Heart left ventricle (tissue), 16 donors: Measurements from ENCODE around the gene A2ML1. TPM values are rescaled to one million over a fixed set of nuclear protein-coding genes. Genes with fewer than 3 reads are reported as not detected.

Source experiments
- ATAC-seq, 4 donors: fragments of 200-7000 bp; cut with Tn5 transposase; one replicate each; pipeline ENCODE4 v1.9.1; 2020 to 2022; ENCODE audit warnings: moderate library complexity in 4 of 4, mild to moderate bottlenecking in 3 of 4, moderate number of reproducible peaks in 1 of 4
- DNase-seq, 5 donors: peaks; one replicate each; pipeline ENCODE4 v3.0.0-alpha.2; 2020
- H3K27ac ChIP-seq, 12 donors: fragments of 200-600 bp; sonication (generic) in 4 of 12; one replicate each; pipeline versions ENCODE4 v1.5.0 to v1.8.0; 2016 to 2022; ENCODE audit warnings: mild to moderate bottlenecking in 2 of 12
- H3K27me3 ChIP-seq, 9 donors: fragments of 200-600 bp; sonication (generic) in 2 of 9; one replicate each; pipeline versions ENCODE4 v1.5.1 to v1.8.0; 2016 to 2022; ENCODE audit warnings: mild to moderate bottlenecking in 3 of 9
- H3K36me3 ChIP-seq, 9 donors: fragments of 200-600 bp; sonication (generic) in 2 of 9; one replicate each; pipeline versions ENCODE4 v1.5.0 to v1.8.0; 2018 to 2022; ENCODE audit warnings: mild to moderate bottlenecking in 2 of 9
- H3K4me1 ChIP-seq, 12 donors: fragments of 200-600 bp; sonication (generic) in 4 of 12; one replicate each; pipeline versions ENCODE4 v1.5.0 to v1.8.0; 2016 to 2022; ENCODE audit warnings: mild to moderate bottlenecking in 3 of 12
- H3K4me3 ChIP-seq, 12 donors: fragments of 200-600 bp; sonication (generic) in 4 of 12; one replicate each; pipeline versions ENCODE4 v1.5.0 to v1.8.0; 2017 to 2022; ENCODE audit warnings: mild to moderate bottlenecking in 9 of 12, moderate library complexity in 4 of 12
- H3K9me3 ChIP-seq, 12 donors: fragments of 200-600 bp; sonication (generic) in 4 of 12; one replicate each; pipeline versions ENCODE4 v1.5.0 to v1.8.0; 2016 to 2022; ENCODE audit warnings: mild to moderate bottlenecking in 1 of 12
- CTCF ChIP-seq, 12 donors: fragments of 200-600 bp; sonication (generic) in 4 of 12; IDR thresholded peaks; one replicate each; pipeline versions ENCODE4 v1.5.0 to v1.8.0; 2018 to 2022; ENCODE audit warnings: antibody characterized with exemption in 12 of 12, mild to moderate bottlenecking in 5 of 12
- POLR2A ChIP-seq, 2 donors: fragments of 450-650 bp; IDR thresholded peaks; one replicate each; pipeline ENCODE4 v1.6.1; 2017; ENCODE audit warnings: antibody characterized with exemption in 2 of 2, mild to moderate bottlenecking in 2 of 2, moderate library complexity in 2 of 2
- WGBS, 4 donors: extraction: QIAGEN DNeasy Blood & Tissue Kit in 2 of 4; methylation state at CpG; one replicate each; pipeline versions ENCODE4 v1.1.5 to v1.1.7; 2013 to 2018; 5-methylcytosine and 5-hydroxymethylcytosine counted together
- intact Hi-C, 10 donors: fragments of 100-400 bp; cut with DNase I; formaldehyde crosslinking; loops; one replicate each; pipeline versions ENCODE4 v1.11.1 to v1.14.2; 2022
- polyA plus RNA-seq, 2 donors: library from polyadenylated mRNA; stranded (reverse); fragments of 200-250 nt; gene quantifications; one replicate each; pipeline ENCODE4 v1.2.3, GENCODE V29; 2013
- total RNA-seq, 9 donors: library from RNA; depleted of rRNA in 2 of 9; stranded (reverse); fragments of >200 nt in 2 of 9; fragmentation: NEBNext Ultra II Directional in 3 of 9; extraction: Animal tissue kit (Norgen Biotek cat#: 25700) in 3 of 9; gene quantifications; one replicate each; pipeline versions ENCODE4 v1.1.0 to v1.2.4, GENCODE V29; 2016 to 2023
- donor health status: ischemic (EF 13 %, LVEDD 7.1; RV severe dilation, severe dysfunction).
- donor health status: healthy with polysubstance abuse.
- donor health status: DM: no; HTN: yes; CAD: no.
- donor health status: DM: no; HTN: no; CAD: no.
- donor health status: ischemic (EF 25% LVEDD 6.9; RV normal size, moderate dysfunction).
- donor health status: ischemic (EF 25% LVEDD 5.7; RV mildly dilated, moderate dysfunction).
- donor health status: healthy.
- donor health status: DM: yes; HTN: yes; CAD: no.
- donor health status: ischemic (EF 35%, LVEDD 5.7; RV mildly dilated, moderate dysfunction).
- donor health status: nonischemic (EF 11% LVEDD 7.7; RV severe dilation, severe dysfunction).
- donor health status: DM: yes; HTN: yes; CAD: no.
- donor health status: PGD.
- donor health status: ischemic (EF 29% LVEDD 5.4; RV normal size, mild dysfunction).
- donor health status: nonischemic (EF 23%, LVEDD 6.1; RV moderate dilation, normal function).

Gene A2ML1
- total and polyA plus RNA-seq, 11 donors, result 0.07 to 0.25 (median 0.08) TPM; not detected in 8

- Histone ChIP-seq H3K27ac (peak overlapping the region in 11 of 12 donors; percentile 5 to 75 (median 50)), H3K4me3 (no peak overlapping the region), H3K4me1 (peaks cover 0 to 19% (median 0%) of the 10 kb centered on the region in 12 donors), H3K36me3 (no peaks in the 10 kb centered on the region), H3K9me3 (no peaks in the 10 kb centered on the region), H3K27me3 (no peaks in the 10 kb centered on the region)
- 87 to 89% (median 88%) methylated on average over 16 of the region's 16 CpGs for WGBS, 4 donors
- TF ChIP-seq CTCF (IDR thresholded peaks at IDR 0.05) (no peak), POLR2A (IDR thresholded peaks at IDR 0.05) (no peak)
- no peak for DNase-seq
- intact Hi-C loops, result loop anchor here in 1 of 10 donors (5.0 kb wide), 1 partner anchor 214 kb away; no protein-coding TSS in a partner anchor
- ATAC-seq, result no peak
These were observed 84.1 kb downstream of the A2ML1 start for GRCh38 chr12:8906266-8907180.

DNA sequence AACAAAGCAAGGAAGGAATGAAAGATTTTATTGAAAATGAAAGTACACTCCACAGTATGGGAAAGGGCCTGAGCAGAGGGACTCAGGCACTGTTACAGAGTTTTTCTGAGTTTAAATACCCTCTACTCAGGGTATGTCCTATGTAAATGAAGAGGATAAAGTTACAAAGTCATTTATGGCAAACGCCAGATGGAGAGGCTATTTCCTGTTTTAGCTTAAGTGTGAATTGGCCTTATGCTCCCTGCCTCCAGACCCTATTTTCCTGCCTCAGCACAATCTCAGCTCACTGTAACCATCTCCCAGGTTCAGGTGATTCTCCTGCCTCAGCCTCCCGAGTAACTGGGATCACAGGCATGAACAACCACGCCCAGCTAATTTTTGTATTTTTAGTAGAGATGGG is 85.1 kb downstream of the A2ML1 start:
- no peak overlapping the region for H3K4me3 ChIP-seq
- intact Hi-C loops, result loop anchor here in 1 of 10 donors (5.0 kb wide), 1 partner anchor 215 kb away; no protein-coding TSS in a partner anchor
- H3K36me3 ChIP-seq, result no peaks in the 10 kb centered on the region
- peaks cover 0 to 26% (median 6%) of the 10 kb centered on the region in 12 donors for H3K4me1 ChIP-seq
- WGBS, 4 donors, result 73 to 78% (median 74%) methylated on average over 3 of the region's 3 CpGs
- H3K27ac ChIP-seq, result peak overlapping the region in 3 of 12 donors; percentile 15 to 75 (median 50)
- TF ChIP-seq CTCF (IDR thresholded peaks at IDR 0.05), result no peak
- TF ChIP-seq POLR2A (IDR thresholded peaks at IDR 0.05), result no peak
- no peak for DNase-seq
- no peak for ATAC-seq
- H3K27me3 ChIP-seq, result no peaks in the 10 kb centered on the region
- no peaks in the 10 kb centered on the region for H3K9me3 ChIP-seq

GRCh38 chr12:8909752-8910151 is 87.3 kb downstream of the A2ML1 start:
- H3K4me1 ChIP-seq, result peaks cover 0 to 29% (median 8%) of the 10 kb centered on the region in 12 donors
- no peaks in the 10 kb centered on the region for H3K9me3 ChIP-seq
- 58 to 66% (median 62%) methylated on average over 5 of the region's 5 CpGs for WGBS, 4 donors
- H3K4me3 ChIP-seq, result no peak overlapping the region
- TF ChIP-seq CTCF (IDR thresholded peaks at IDR 0.05) (no peak), POLR2A (IDR thresholded peaks at IDR 0.05) (no peak)
- intact Hi-C loops, result loop anchor here in 2 of 10 donors (5.0 to 10.0 kb wide), 2 partner anchors 135 to 217 kb away; no protein-coding TSS in a partner anchor
- DNase-seq (no peak), ATAC-seq (no peak)
- no peaks in the 10 kb centered on the region for H3K36me3 ChIP-seq
- H3K27me3 ChIP-seq, result no peaks in the 10 kb centered on the region
- no peak overlapping the region for H3K27ac ChIP-seq

DNA sequence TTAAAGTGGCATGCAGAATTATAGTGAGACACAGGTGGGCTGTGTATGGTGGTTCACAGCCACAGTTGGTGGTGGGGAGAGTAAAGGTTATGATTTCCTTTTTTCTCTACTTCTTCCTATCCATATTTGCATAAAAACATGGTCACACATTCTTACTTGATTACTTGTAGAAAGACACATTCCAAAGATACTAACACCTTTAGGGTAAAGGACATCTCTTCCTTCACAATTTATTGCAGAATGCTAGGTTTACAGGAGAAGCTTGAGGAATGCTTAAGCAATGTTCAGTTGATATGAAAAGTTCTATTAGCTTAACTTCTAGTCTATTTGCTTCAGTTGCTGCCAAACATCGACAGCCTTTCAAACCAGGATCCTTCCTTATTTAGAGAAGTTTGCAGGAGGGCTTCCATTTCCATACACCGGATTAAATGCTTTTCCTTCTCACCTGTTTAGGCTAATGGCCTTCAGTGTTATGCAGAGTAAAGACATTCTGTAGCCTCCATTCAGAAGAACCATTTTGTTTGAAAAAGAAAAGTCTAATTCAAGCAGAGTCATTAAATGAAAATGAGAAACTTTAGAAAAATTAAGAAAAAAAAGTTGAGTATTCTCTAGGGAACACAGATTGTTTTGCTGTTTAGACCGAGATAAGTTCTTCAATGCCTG is 89.3 kb downstream of the A2ML1 start:
- WGBS, 4 donors, result 48 to 57% (median 54%) methylated on average over 3 of the region's 3 CpGs
- no peak for TF ChIP-seq CTCF (IDR thresholded peaks at IDR 0.05)
- TF ChIP-seq POLR2A (IDR thresholded peaks at IDR 0.05), result no peak
- Histone ChIP-seq H3K9me3 (no peaks in the 10 kb centered on the region), H3K36me3 (no peaks in the 10 kb centered on the region), H3K4me3 (no peak overlapping the region), H3K27me3 (no peaks in the 10 kb centered on the region), H3K27ac (peak overlapping the region in 7 of 12 donors; percentile 13 to 92 (median 85)), H3K4me1 (peaks cover 0 to 37% (median 19%) of the 10 kb centered on the region in 12 donors)
- ATAC-seq (no peak), DNase-seq (no peak)
- intact Hi-C loops, result loop anchor here in 2 of 10 donors (2.0 to 10.0 kb wide), 2 partner anchors 39 to 133 kb away; no protein-coding TSS in a partner anchor
